Measurements from ENCODE around the gene KDM3A.

DNA sequence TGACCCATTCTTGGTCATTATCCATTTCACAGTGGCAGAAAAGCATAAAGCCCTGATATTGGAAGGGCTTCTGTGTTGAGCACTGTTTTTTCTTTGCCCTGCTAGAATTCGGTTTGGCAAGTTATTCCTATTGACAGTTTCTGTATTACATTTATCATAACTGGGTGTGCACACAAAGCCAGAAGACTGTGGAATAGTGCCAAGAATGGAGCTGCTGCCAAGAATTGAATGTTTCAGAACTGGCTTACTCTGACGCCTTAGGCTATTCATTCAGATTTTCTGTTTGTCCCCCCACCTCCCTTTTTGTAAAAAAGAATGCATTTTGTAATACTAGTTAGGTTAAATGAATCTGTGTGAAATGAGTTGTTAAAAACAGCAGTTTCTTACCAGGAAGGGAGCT lies 12.7 kb downstream of the KDM3A start:
- TF ChIP-seq, protein P1, sequence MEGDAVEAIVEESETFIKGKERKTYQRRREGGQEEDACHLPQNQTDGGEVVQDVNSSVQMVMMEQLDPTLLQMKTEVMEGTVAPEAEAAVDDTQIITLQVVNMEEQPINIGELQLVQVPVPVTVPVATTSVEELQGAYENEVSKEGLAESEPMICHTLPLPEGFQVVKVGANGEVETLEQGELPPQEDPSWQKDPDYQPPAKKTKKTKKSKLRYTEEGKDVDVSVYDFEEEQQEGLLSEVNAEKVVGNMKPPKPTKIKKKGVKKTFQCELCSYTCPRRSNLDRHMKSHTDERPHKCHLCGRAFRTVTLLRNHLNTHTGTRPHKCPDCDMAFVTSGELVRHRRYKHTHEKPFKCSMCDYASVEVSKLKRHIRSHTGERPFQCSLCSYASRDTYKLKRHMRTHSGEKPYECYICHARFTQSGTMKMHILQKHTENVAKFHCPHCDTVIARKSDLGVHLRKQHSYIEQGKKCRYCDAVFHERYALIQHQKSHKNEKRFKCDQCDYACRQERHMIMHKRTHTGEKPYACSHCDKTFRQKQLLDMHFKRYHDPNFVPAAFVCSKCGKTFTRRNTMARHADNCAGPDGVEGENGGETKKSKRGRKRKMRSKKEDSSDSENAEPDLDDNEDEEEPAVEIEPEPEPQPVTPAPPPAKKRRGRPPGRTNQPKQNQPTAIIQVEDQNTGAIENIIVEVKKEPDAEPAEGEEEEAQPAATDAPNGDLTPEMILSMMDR (IDR thresholded peaks at IDR 0.05), result no peak
- no peak for TF ChIP-seq POLR2A (IDR thresholded peaks at IDR 0.05)
